GM12878 (cell line): Measurements from ENCODE around the gene DUS2. TPM values are rescaled to one million over a fixed set of nuclear protein-coding genes. Genes with fewer than 3 reads are reported as not detected.

Experiments used
- ATAC-seq: fragments of 200-7000 bp; cut with Tn5 transposase; 3 replicates; pipeline ENCODE4 v1.9.1; 2020; ENCODE audit warnings: mild to moderate bottlenecking, moderate library complexity
- BruUV-seq: library from RNA; stranded (reverse); fragments of 400-500 nt; replicated peaks from 2 replicates; lab custom pipeline; 2021; lab: Mats Ljungman, UMichigan
- CTCF ChIA-PET: fragments of 300-600 bp; sonication (Branson Sonifier 250); formaldehyde crosslinking; extraction: SDS; loops from one replicate; lab custom pipeline; 2021; ENCODE audit warnings: inconsistent platforms; lab: Yijun Ruan, JAX
- POLR2A ChIA-PET: fragments of 350-600 bp; formaldehyde crosslinking; extraction: SDS; loops from one replicate; lab custom pipeline; 2021; ENCODE audit warnings: inconsistent platforms; lab: Charles Lee
- RAD21 ChIA-PET: fragments of 300-600 bp; sonication (Branson Sonifier 250); formaldehyde crosslinking; loops from one replicate; lab custom pipeline; 2023; ENCODE audit warnings: antibody characterized with exemption; ENCODE audit not compliant: unreplicated experiment; lab: Charles Lee
- SMC1A ChIA-PET: fragments of 300-600 bp; sonication (Branson Sonifier 250); formaldehyde crosslinking; loops from one replicate; lab custom pipeline; 2023; ENCODE audit not compliant: unreplicated experiment, uncharacterized antibody; lab: Charles Lee
- DNase-seq: peaks from one replicate; pipeline ENCODE4 v3.0.0-alpha.2; 2011; ENCODE audit warnings: low read depth, low spot score
- FAIRE-seq: peaks from 3 replicates; lab custom pipeline; 2011; peaks lifted over from hg19 to GRCh38; lab: Jason Lieb, UNC
- H2AFZ ChIP-seq: 2 replicates; pipeline ENCODE4 v1.6.0; 2011; ENCODE audit warnings: low read depth, low read length, control low read depth; ENCODE audit not compliant: control insufficient read depth
- H3K27ac ChIP-seq: 2 replicates; pipeline ENCODE4 v1.5.1; 2011; ENCODE audit warnings: control low read depth; ENCODE audit not compliant: control insufficient read depth, insufficient read depth
- H3K27me3 ChIP-seq, 2 experiments: replicated peaks in 1 of 2; 2 replicates each; pipeline versions ENCODE4 v1.6.0 to v1.6.1; 2011; ENCODE audit warnings: low read length in 1 of 2; ENCODE audit not compliant: control insufficient read depth in 2 of 2, insufficient read depth in 2 of 2
- H3K36me3 ChIP-seq, 2 experiments: 2 replicates each; pipeline ENCODE4 v1.5.1; 2011; ENCODE audit warnings: low read length in 1 of 2; ENCODE audit not compliant: control insufficient read depth in 2 of 2, insufficient read depth in 2 of 2
- H3K4me1 ChIP-seq: 2 replicates; pipeline ENCODE4 v1.6.1; 2011; ENCODE audit warnings: mild to moderate bottlenecking, low read length, moderate library complexity, mixed read lengths; ENCODE audit not compliant: control insufficient read depth, insufficient read depth
- H3K4me2 ChIP-seq: 2 replicates; pipeline ENCODE4 v1.6.0; 2011; ENCODE audit warnings: control low read depth; ENCODE audit not compliant: control insufficient read depth, insufficient read depth
- H3K4me3 ChIP-seq: fragments of 200-600 bp; sonication (generic); 2 replicates; pipeline ENCODE4 v1.5.1; 2016
- H3K79me2 ChIP-seq: 2 replicates; pipeline ENCODE4 v1.6.0; 2011; ENCODE audit warnings: low read length; ENCODE audit not compliant: control insufficient read depth, insufficient read depth
- H3K9ac ChIP-seq: 2 replicates; pipeline ENCODE4 v1.8.0; 2011; ENCODE audit warnings: low read length, control low read depth, mixed read lengths; ENCODE audit not compliant: control insufficient read depth, insufficient read depth
- H3K9me3 ChIP-seq: replicated peaks from 3 replicates; pipeline ENCODE4 v1.5.1; 2011; ENCODE audit warnings: mild to moderate bottlenecking, low read length; ENCODE audit not compliant: control insufficient read depth, insufficient read depth
- H4K20me1 ChIP-seq: 2 replicates; pipeline ENCODE4 v1.6.0; 2011; ENCODE audit not compliant: control insufficient read depth, insufficient read depth
- CBX5 ChIP-seq: sonication (generic); IDR thresholded peaks from 2 replicates; pipeline ENCODE4 v1.6.1; 2016; ENCODE audit warnings: low read depth, moderate library complexity, mild to moderate bottlenecking, inconsistent platforms
- CHD1 ChIP-seq: IDR thresholded peaks from 2 replicates; pipeline ENCODE4 v1.6.1; 2012; ENCODE audit warnings: low read depth, low read length, improper control_type of control experiment
- CREM ChIP-seq: IDR thresholded peaks from 2 replicates; pipeline ENCODE4 v1.6.1; 2014; ENCODE audit warnings: antibody characterized with exemption, low read depth
- ESRRA ChIP-seq: IDR thresholded peaks from 2 replicates; pipeline ENCODE4 v1.6.1; 2012; ENCODE audit warnings: mild to moderate bottlenecking, low read length, improper control_type of control experiment
- NR2F1 ChIP-seq: fragments of 450-650 bp; conservative IDR thresholded peaks from 2 replicates; pipeline ENCODE4 v1.6.1; 2017; ENCODE audit warnings: mild to moderate bottlenecking
- PAX5 ChIP-seq: IDR thresholded peaks from 2 replicates; pipeline ENCODE4 v1.6.1; 2011; ENCODE audit warnings: low read depth, low read length, borderline replicate concordance
- SIX5 ChIP-seq: IDR thresholded peaks from 2 replicates; pipeline ENCODE4 v1.6.1; 2011; ENCODE audit warnings: mild to moderate bottlenecking, low read depth, low read length, moderate library complexity; ENCODE audit not compliant: severe bottlenecking
- SUPT20H ChIP-seq: IDR thresholded peaks from 2 replicates; pipeline ENCODE4 v1.6.1; 2011; ENCODE audit warnings: low read depth, mild to moderate bottlenecking, low read length, moderate library complexity, borderline replicate concordance; ENCODE audit not compliant: control insufficient read depth
- TARDBP ChIP-seq: IDR thresholded peaks from 2 replicates; pipeline ENCODE4 v1.6.1; 2016; ENCODE audit warnings: borderline replicate concordance
- TBL1XR1 ChIP-seq: IDR thresholded peaks from 2 replicates; pipeline ENCODE4 v1.6.1; 2012; ENCODE audit warnings: low read depth, low read length, improper control_type of control experiment
- ZSCAN29 ChIP-seq: fragments of 450-650 bp; IDR thresholded peaks from 2 replicates; pipeline ENCODE4 v1.6.1; 2017; ENCODE audit warnings: mild to moderate bottlenecking, moderate library complexity
- WGBS: methylation state at CpG from one replicate; pipeline ENCODE4 v1.1.6; 2016; ENCODE audit warnings: low lambda C conversion rate; ENCODE audit not compliant: insufficient replicate concordance, insufficient coverage; ENCODE audit errors: missing lambda C conversion rate; 5-methylcytosine and 5-hydroxymethylcytosine counted together
- in situ Hi-C: fragments of 300-500 bp; cut with MboI; formaldehyde crosslinking; loops from 9 replicates; pipeline ENCODE4 v1.14.3; 2018; ENCODE audit warnings: mixed read lengths
- intact Hi-C: fragments of 100-400 bp; cut with micrococcal nuclease; formaldehyde crosslinking; loops from one replicate; pipeline ENCODE4 v1.14.2; 2022; ENCODE audit not compliant: unreplicated experiment
- polyA plus RNA-seq, 11 experiments: library from polyadenylated mRNA; depleted of rRNA in 4 of 11; unstranded in 6 of 11; stranded (reverse) in 5 of 11; fragments of >200 nt; fragmentation: Nextera tagmentation in 4 of 11; fragmentation: Illumina TruSeq in 1 of 11; extraction: Ambion mirVana in 4 of 11; extraction: Trizol in 1 of 11; gene quantifications; 1 replicate in 1 of 11; 2 replicates in 10 of 11; pipeline versions ENCODE4 v1.2.1 to v1.2.3, GENCODE V29; 2011 to 2016; ENCODE audit warnings: inconsistent platforms in 2 of 11, missing spikeins in 2 of 11, low read depth in 1 of 11
- total RNA-seq, 4 experiments: library from RNA; depleted of rRNA in 3 of 4; stranded (reverse); fragments of >200 nt in 3 of 4; fragmentation: Illumina TruSeq in 1 of 4; extraction: Trizol in 1 of 4; gene quantifications; 2 replicates each; pipeline versions ENCODE4 v1.2.1 to v1.2.3, GENCODE V29; 2013 to 2021
- TF ChIP-seq, protein P1 (sequence below): fragments of 450-650 bp; IDR thresholded peaks from 2 replicates; pipeline ENCODE4 v1.6.1; 2017; ENCODE audit warnings: borderline replicate concordance
- TF ChIP-seq, protein P2 (sequence below): fragments of 450-650 bp; formaldehyde crosslinking; IDR thresholded peaks from 2 replicates; pipeline ENCODE4 v1.5.0; 2022; ENCODE audit warnings: mild to moderate bottlenecking, missing genetic modification characterization

The DUS2 gene
- total and polyA plus RNA-seq, 10 of the 15 experiments (the other 5 are each of a cell fraction or from before 2014, with no cell fraction given): 4.8 to 32.3 (median 25.5) TPM

DNA sequence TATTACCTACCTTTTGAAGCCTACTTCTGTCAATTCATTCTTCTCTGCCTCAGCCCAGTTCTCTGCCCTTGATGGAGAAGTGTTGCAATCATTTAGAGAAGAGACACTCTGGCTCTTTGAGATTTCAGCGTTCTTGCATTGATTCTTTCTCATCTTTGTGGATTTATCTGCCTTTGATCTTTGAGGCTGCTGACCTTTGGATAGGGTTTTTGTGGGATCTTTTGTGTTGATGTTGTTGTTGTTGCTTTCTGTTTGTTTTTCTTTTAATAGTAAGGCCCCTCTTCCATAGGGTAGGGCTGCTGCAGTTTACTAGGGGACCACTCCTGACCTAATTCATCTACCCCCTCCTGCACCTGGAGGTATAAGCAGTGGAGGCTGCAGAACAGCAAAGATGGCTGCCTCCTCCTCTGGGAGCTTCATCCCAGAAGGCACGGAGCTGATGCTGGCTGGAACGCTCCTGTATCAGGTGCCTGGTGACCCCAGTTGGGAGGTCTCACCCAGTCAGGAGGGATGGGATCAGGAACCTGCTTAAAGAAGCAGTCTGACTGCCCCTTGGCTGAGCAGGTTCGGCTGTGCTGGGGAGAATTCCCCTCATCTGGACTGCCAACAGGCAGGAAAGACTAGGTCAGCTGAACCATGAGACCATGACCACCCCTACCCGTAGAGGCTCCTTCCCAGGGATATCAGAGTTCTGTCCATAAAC, 90.1 kb downstream of the DUS2 start:
- intact Hi-C loops (no loop called here), in situ Hi-C loops (no loop called here)
- no peak overlapping the region for H3K4me3 ChIP-seq
- no peaks in the 10 kb centered on the region for H3K27me3 ChIP-seq
- H3K36me3 ChIP-seq: no peaks in the 10 kb centered on the region; a peak in 1 of 4 replicates
- 82% methylated on average over 5 of the region's 5 CpGs for WGBS
- H3K27ac ChIP-seq: no peak overlapping the region
- ChIA-PET CTCF (interaction anchor here (0.8 to 2.3 kb wide), 2 partner anchors 19 to 27 kb away, joined by 3 to 7 read pairs; no protein-coding TSS in a partner anchor), SMC1A (interaction anchor here (0.5 kb wide), 1 partner anchor 417 kb away, joined by 3 read pairs; no protein-coding TSS in a partner anchor), POLR2A (no interaction called here), RAD21 (no interaction called here)
- no peak for DNase-seq
- no TSS peak for BruUV-seq
- no peak overlapping the region for H2AFZ ChIP-seq
- H3K4me2 ChIP-seq: no peak overlapping the region
- no peaks in the 10 kb centered on the region for H4K20me1 ChIP-seq
- peaks cover 44% of the 10 kb centered on the region for H3K79me2 ChIP-seq
- H3K9me3 ChIP-seq: peaks cover 6% of the 10 kb centered on the region; the same call in 2 of the 3 replicates
- peaks cover 2% of the 10 kb centered on the region; the same call in 1 of the 2 replicates for H3K4me1 ChIP-seq
- no peak for ATAC-seq
- TF ChIP-seq TARDBP (no peak), ESRRA (no peak), PAX5 (no peak), NR2F1 (no peak)
- FAIRE-seq: no peak
- H3K9ac ChIP-seq: no peak overlapping the region

DNA sequence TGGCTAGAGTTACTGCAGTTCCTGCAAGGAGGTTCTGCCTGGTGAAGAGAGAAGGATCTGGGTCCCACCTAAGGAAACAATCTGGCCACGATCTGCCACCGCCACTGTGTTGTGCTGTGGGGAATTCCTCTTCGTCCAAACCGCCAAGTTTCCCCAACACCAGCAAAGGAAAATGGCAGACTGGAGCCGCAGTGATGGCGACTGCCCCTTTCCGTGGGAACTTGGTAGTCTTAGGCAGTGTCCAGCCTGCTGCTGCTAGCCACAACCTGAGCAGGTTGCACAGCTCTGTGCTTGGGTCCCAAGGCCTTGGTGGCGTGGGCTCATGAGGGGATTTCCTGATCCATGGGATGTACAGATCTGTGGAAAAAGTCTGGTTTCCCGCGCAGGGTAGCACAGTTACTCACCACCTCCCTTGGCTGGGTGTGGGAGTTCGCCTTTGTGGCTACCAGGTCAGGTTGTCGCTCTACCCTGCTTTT, 90.7 kb downstream of the DUS2 start:
- Histone ChIP-seq H3K4me1 (peaks cover 6% of the 10 kb centered on the region; the same call in 1 of the 2 replicates), H2AFZ (no peak overlapping the region), H3K27ac (no peak overlapping the region), H3K9me3 (peaks cover 6% of the 10 kb centered on the region; the same call in 2 of the 3 replicates), H3K9ac (no peak overlapping the region), H3K36me3 (no peaks in the 10 kb centered on the region; a peak in 1 of 4 replicates), H4K20me1 (no peaks in the 10 kb centered on the region), H3K27me3 (no peaks in the 10 kb centered on the region), H3K79me2 (peaks cover 42% of the 10 kb centered on the region), H3K4me3 (no peak overlapping the region), H3K4me2 (no peak overlapping the region)
- ChIA-PET SMC1A (no interaction called here), POLR2A (no interaction called here), CTCF (interaction anchor here (0.7 to 2.3 kb wide), 2 partner anchors 20 to 28 kb away, joined by 4 to 7 read pairs; partner anchors contain the start of gene NFATC3), RAD21 (no interaction called here)
- in situ Hi-C loops: no loop called here
- no TSS peak for BruUV-seq
- intact Hi-C loops: no loop called here
- DNase-seq (no peak), FAIRE-seq (no peak), ATAC-seq (no peak)
- 96% methylated on average over 12 of the region's 12 CpGs for WGBS
- TF ChIP-seq, protein P1, sequence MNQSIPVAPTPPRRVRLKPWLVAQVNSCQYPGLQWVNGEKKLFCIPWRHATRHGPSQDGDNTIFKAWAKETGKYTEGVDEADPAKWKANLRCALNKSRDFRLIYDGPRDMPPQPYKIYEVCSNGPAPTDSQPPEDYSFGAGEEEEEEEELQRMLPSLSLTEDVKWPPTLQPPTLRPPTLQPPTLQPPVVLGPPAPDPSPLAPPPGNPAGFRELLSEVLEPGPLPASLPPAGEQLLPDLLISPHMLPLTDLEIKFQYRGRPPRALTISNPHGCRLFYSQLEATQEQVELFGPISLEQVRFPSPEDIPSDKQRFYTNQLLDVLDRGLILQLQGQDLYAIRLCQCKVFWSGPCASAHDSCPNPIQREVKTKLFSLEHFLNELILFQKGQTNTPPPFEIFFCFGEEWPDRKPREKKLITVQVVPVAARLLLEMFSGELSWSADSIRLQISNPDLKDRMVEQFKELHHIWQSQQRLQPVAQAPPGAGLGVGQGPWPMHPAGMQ: no peak
- TF ChIP-seq ZSCAN29 (no peak), CBX5 (no peak), SUPT20H (no peak), SIX5 (no peak), CREM (no peak), CHD1 (no peak), TBL1XR1 (no peak)
- TF ChIP-seq, protein P2, sequence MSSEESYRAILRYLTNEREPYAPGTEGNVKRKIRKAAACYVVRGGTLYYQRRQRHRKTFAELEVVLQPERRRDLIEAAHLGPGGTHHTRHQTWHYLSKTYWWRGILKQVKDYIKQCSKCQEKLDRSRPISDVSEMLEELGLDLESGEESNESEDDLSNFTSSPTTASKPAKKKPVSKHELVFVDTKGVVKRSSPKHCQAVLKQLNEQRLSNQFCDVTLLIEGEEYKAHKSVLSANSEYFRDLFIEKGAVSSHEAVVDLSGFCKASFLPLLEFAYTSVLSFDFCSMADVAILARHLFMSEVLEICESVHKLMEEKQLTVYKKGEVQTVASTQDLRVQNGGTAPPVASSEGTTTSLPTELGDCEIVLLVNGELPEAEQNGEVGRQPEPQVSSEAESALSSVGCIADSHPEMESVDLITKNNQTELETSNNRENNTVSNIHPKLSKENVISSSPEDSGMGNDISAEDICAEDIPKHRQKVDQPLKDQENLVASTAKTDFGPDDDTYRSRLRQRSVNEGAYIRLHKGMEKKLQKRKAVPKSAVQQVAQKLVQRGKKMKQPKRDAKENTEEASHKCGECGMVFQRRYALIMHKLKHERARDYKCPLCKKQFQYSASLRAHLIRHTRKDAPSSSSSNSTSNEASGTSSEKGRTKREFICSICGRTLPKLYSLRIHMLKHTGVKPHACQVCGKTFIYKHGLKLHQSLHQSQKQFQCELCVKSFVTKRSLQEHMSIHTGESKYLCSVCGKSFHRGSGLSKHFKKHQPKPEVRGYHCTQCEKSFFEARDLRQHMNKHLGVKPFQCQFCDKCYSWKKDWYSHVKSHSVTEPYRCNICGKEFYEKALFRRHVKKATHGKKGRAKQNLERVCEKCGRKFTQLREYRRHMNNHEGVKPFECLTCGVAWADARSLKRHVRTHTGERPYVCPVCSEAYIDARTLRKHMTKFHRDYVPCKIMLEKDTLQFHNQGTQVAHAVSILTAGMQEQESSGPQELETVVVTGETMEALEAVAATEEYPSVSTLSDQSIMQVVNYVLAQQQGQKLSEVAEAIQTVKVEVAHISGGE (CRISPR knock-in tag): no peak
